GM19240 (cell line): ENCODE results near the gene PKDCC.

Source experiments
- DNase-seq: peaks from one replicate; pipeline ENCODE4 v3.0.0; 2011; ENCODE audit warnings: low spot score; ENCODE audit not compliant: insufficient read length

PKDCC gene

GRCh38 chr2:42049221-42050009 is 1.6 kb downstream of the PKDCC start:
- no peak for DNase-seq

DNA sequence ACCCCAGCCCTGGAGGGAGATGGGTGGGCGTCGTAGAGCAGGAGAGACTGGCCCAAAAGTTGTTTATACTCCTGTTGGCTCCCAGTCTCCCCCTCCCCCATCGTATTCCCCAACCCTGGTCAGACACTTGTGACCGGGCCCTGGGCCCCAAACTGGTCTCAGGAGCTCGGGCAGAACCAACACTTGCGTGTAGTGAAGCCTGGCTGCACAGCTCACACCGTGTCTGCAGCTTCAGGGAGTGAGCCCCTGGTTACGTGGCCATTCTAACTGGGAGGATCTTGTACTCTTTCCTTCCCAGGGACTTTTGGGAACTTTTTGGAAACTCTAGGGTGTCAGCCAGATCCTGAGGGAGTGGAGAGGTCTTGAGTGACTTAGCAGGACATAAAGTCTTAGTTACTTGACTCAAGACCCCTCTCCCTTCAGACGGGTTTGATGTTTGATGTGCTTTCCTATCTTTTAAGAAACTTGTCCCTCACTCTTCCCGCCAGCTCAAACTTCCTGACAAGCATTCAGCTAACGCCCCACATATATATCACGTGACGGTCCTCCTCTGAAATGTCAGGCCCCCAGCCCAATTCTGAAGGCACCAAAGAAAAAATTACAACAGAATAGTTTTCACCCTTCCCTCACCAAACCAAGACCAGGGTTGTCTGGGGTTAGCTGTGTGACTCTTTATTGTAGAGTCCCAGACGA is 2.3 kb downstream of the PKDCC start:
- no peak for DNase-seq

DNA sequence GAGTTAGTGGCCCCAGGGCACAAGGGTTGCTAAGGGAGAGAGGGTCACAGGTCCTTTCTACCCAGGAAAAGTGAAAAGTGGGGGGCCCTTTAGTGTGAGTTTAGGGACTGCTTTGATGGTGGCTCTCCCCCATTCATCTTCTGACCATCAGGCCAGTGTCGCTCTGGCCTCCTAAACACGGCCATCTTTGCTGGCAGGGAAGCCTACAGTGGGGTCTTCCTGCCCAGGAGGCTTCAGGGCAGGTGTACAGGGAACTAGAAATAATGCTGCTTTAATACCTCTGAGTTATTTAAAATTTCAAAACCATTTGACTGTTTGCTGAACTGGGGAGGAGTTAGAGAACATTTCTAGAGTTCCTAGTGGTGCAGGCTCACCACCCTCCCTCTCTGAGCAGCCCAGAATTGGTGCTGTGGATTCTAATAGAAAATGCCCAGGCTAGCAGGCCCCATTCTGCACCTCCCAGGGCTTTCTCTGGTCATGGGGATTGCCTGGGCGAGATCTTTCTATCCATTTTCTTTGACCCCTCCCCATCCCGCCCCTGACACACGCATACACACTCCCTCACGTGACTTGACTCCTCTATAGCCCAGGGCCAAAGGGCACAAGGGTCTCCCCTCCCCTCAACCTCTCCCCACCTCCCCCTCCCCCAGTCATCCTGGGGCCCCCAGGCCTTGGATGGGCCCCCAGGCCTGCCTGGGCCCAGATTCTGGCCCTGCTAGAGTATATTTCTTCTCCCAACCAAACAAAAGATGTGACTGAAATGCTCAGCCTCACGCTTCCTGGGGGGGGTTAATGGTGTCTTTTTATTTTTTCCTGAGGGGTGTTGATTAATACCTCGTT is 3.1 kb downstream of the PKDCC start:
- no peak for DNase-seq

DNA sequence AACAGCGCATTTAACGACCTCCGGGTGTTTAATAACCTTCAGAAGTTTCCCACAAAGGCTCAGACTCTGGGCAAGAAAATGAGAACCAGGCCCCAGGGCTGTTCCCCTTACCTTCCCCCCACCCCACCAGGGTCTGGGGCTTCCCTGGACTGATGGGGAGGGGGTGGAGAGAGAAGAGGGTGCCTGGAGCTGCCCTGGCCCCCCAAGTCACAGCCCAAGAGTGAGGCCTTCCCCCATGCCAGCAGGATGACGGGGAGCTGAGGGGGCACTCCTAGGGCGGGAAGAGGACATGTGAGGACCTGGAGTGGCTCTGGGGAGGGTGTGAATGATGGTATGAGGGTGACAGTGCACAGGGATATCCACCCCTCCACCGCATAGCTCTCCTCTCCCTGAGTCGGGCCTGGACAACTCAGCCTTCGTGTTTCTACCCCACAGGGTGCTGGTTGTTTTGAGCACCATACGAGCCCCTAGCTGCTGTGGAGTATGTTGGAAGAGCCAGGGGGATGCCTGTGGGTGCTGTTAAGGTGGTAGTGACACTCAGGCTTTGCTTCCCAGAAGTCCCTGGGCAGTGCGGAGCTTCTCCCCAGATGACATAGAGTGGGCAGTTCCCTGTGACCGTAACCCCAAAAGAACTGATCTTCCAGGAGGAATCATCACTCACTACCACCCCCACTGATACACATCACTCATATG is 3.9 kb downstream of the PKDCC start:
- no peak for DNase-seq

- no peak for DNase-seq
Measured at GRCh38 chr2:42052702-42053481, 5.1 kb downstream of the PKDCC start.

GRCh38 chr2:42053482-42053790 is 5.6 kb downstream of the PKDCC start:
- no peak for DNase-seq

GRCh38 chr2:42053791-42054701 is 6.2 kb downstream of the PKDCC start:
- no peak for DNase-seq

DNA sequence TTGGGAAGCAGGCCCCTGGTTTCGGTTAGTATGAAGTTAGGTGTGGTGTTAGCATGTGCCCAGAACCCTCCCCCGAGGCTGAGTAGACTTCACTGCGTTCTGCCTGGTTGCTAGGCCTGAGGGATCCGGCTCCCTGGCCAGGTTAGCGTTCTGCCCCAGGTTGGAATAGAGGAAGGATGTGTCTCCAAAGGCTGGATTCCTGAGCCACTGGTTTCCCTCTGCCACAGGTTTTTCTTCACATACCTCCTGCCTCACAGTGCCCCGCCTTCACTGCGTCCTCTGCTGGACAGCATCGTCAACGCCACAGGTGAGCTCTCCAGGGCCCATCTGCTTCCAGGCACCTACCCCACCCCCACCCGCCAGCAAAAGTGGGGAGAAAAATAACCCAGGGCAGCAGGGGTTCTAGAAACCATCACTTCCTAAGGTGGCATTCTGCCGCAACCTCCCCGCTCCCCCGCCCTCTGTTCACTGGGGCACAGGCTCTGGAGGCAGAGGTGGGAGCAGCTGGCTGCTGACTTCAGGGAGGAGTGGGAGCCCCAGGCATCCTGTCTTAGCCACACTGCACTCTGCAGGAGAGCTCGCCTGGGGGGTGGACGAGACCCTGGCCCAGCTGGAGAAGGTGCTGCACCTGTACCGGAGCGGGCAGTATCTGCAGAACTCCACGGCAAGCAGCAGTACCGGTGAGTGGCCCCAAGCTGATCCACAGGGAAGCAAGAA is 7.1 kb downstream of the PKDCC start:
- no peak for DNase-seq

- no peak for DNase-seq
Measured at GRCh38 chr2:42055573-42056514, 8.0 kb downstream of the PKDCC start.

DNA sequence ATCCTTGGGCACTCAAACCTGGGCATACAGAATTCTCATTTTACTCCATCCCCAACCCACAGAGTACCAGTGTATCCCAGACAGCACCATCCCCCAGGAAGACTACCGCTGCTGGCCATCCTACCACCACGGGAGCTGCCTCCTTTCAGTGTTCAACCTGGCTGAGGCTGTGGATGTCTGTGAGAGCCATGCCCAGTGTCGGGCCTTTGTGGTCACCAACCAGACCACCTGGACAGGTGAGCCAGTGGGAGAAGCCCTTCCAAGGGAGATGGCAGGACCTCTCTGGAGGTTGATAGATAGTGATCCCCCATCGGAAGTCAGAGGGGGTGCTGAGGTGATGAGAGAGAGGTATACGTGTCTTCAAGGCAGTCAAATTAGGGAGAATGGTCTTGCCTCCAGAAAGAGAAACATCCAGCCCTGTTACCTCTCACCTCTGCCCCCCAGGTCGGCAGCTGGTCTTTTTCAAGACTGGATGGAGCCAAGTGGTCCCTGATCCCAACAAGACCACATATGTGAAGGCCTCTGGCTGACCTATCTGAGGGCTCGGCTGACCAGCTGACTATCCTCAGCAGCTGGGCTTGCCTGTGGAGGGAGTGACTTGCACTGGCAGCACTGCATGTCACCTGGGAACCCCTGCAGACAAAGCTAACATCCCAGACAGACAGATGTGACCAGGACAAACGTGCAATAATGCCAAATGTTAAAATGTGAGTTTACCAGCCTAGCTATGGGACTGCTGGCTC is 9.5 kb downstream of the PKDCC start:
- DNase-seq, result no peak

DNA sequence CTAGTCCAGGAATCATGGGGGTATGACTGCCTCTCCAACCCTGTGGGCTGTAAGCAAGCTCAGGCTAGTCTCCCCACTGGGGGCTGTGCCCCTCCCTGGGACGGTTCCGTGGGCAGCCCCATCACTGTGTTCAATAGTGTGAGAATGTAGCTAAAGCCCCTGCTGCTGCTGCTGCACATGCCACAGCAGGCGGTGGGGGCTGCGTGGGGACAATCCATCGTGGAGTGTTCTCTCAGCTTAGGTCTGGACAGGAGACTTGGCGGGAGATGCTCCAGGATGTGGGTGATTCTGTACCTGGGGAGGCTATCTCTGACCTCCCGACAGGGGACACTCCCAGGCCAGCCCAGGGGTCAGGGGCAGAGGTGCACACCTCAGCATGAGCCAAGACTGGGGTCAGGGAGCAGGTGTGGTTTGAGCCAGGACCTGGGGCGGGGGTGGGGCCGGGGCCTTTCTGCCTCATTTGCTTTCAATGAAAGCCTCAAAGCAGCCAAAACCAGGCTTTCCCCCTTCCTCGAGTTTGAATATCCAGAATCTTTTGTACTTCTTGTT is 10.2 kb downstream of the PKDCC start:
- no peak for DNase-seq

- DNase-seq, result no peak
Measured at GRCh38 chr2:42059261-42059898, 11.6 kb downstream of the PKDCC start.

- DNase-seq, result no peak
Measured at GRCh38 chr2:42060028-42060427, 12.2 kb downstream of the PKDCC start.

- DNase-seq, result no peak
Measured at GRCh38 chr2:42060718-42061619, 13.1 kb downstream of the PKDCC start.

- DNase-seq, result no peak
Measured at GRCh38 chr2:42061839-42062238, 14.0 kb downstream of the PKDCC start.
